GM10266 (cell line): ENCODE results near the gene NR2F6.
A peak's percentile ranks its signal among the peaks of the same experiment; 100 is the strongest.

Experiments
- DNase-seq: peaks from one replicate; pipeline ENCODE4 v3.0.0; 2012; ENCODE audit errors: extremely low spot score
- CTCF ChIP-seq: IDR thresholded peaks from 2 replicates; pipeline ENCODE4 v1.5.1; 2012; ENCODE audit warnings: mild to moderate bottlenecking, low read depth; ENCODE audit not compliant: control insufficient read depth, insufficient read depth; ENCODE audit errors: missing control alignments

Gene NR2F6

GRCh38 chr19:17225053-17225452 lies 20.7 kb downstream of the NR2F6 start:
- no peak for TF ChIP-seq CTCF
- DNase-seq, result no peak

GRCh38 chr19:17220207-17220758 lies 25.4 kb downstream of the NR2F6 start:
- DNase-seq, result no peak
- no peak for TF ChIP-seq CTCF

- DNase-seq, result no peak
- no peak for TF ChIP-seq CTCF
These were observed 26.4 kb downstream of the NR2F6 start for GRCh38 chr19:17219286-17219685.

GRCh38 chr19:17216058-17216670 lies 29.6 kb downstream of the NR2F6 start:
- no peak for TF ChIP-seq CTCF
- no peak for DNase-seq

GRCh38 chr19:17215127-17215971 lies 30.4 kb downstream of the NR2F6 start, which contains the start of gene USE1:
Gene USE1 (plus strand): TSS chr19:17215357. CDS start chr19:17215406, 49 bp downstream.
- peak; percentile 91 for DNase-seq
- no peak for TF ChIP-seq CTCF

GRCh38 chr19:17214508-17215126 lies 31.1 kb downstream of the NR2F6 start:
- no peak for DNase-seq
- no peak for TF ChIP-seq CTCF

GRCh38 chr19:17213334-17213733 lies 32.4 kb downstream of the NR2F6 start:
- TF ChIP-seq CTCF, result no peak
- DNase-seq, result no peak
